ENCODE data around the gene NLRP14.

NLRP14 gene

DNA sequence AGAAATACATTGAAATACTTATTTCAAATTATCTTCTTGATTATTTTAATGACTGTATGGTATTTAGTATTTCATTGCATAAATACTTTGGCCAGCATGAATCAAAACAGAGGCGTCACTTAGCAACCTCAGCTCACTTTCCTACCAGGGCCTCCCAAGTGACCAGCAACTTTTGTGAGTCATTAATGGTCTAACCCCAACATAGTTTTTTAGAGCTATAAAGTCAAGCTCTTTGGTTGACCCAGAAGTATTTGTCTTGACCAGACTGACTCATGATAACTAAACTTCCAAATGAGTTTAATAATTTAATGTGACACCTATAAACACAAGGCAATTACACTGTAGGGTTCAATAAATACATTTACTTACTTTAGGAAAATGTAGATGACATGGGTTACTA, 40.6 kb downstream of the NLRP14 start:
- DNase-seq: no peak

DNA sequence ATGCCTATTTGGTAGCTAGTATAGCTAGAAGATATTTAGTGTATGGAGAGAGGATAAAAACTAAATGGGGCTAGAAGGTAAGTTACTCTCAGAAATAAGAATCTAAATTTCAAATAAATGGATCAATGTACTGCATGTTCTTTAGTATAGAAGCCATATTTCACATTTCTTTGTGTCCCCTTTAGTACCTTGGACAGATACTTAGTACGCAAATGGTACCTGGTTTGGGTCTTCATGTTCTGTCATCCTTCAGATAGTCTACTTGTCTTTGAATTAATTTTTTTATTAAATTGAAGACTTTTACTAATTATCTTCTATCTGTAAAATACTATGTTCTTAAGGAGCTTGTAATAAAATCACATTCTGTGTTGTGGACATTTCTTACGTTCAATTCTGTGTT, 42.3 kb downstream of the NLRP14 start:
- DNase-seq: no peak

DNA sequence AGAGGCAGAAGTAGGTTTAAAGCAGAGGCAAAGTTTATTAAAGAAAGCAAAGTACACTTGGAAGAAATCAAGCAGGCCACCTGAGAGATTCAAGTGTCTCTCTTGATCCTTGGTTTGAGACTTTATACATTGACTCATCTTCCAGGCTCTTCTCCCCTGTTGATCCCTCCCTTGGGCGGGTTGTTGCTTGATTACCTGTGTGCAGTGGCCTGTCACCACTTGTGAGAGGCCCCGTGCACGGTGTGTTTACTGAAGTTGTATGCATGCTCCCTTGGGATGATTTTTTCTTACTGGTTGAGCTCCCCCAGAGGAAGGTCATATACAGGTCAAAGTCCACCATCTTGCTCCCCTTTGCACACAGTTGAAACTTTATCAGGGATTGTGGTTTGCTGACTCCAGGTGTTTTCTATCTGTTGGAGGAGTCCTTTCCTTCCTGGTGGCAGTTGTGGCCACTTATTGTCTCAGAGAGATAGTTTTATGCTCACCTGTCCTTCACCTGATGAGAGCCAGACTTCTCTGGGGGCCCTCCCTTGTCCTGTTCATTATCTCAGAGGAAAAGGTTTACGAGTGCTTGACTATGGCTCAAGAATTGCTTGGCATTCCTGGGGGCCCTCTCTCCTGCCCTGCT, 52.2 kb downstream of the NLRP14 start:
- DNase-seq: no peak

DNA sequence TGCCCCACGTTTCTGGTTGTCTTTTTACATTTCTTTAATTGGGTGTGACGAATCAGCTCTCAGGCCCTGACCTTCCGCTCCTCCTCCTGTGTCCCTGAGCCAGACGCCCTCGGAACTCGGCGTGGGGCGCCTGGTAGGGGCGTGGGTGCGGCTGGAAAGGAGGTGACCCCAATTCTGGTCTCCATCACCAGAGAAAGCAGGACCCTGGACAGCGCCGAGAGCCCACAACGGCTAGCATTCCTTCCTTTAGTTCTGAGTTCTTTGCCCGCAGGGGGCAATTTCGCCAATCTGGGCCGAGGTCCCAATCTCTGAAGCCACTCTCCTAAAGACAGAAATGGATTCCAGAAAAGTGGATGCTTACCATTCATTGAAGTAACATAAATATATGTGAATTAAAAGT, 56.8 kb downstream of the NLRP14 start:
- DNase-seq: no peak

DNA sequence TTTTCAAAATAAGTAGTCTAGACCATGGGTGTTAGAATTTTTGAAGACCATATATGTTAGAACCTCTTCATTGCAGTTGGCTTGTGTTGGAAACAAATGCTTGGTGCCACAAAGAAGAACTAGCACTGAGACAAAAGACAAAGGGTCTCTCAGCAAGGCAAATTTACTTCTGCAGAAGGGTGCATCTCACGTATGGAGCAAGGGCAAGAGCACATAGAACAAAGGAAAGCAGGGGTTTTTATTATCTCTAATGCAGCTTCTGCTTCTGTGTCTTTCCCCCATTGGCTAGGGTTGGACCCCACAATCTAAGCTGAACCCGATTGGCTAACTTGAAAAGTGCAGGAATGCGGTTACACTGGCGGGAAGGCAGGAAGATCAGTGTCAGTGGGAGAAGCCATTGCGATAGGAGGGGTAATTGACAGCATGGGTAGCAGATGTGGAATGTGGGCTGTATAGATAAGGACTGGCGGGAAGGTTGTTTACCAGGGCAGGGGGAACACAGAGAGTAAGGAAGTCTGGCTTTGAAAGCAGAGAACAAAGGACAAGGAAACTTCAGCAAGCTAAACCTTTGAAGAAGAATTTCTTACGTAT, 59.4 kb downstream of the NLRP14 start:
- no peak for DNase-seq

DNA sequence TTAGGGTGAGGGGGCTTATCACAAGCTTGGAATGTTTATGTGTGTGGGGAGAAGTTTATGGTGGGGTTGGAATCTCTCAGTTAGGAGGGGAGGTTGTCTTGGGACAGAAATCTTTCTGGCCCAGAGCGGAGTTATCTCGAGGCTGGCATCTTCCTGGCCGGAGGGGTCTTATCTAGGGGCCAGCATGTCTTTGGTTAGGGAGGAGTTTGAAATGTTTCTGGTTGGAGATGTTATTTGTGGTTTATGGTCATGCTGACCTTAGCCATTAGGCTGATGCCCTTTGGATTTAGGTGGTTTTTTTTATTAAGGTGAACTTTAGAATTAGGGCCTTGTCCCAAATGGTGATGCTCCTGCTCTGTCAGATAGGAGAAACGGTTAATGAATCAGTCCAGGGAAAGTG, 60.6 kb downstream of the NLRP14 start:
- no peak for DNase-seq

DNA sequence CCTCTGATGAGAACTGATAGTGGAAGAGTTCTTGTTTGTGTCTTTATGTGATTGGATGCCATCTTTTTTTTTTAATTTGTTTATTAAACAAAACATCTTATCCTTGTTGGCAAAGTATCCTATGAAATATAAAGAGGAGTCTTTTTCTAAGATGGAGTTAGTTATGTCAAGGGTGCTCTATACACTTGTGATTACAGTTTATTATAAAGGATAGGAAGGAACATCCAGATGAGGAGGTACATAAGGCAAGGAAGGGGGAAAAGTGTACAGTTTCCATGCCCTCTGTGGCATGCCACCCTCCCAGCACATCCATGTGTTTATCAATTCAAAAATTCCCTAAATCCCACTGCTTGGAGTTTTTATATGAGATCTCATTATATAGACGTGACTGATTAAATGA, 61.2 kb downstream of the NLRP14 start:
- DNase-seq: no peak

DNA sequence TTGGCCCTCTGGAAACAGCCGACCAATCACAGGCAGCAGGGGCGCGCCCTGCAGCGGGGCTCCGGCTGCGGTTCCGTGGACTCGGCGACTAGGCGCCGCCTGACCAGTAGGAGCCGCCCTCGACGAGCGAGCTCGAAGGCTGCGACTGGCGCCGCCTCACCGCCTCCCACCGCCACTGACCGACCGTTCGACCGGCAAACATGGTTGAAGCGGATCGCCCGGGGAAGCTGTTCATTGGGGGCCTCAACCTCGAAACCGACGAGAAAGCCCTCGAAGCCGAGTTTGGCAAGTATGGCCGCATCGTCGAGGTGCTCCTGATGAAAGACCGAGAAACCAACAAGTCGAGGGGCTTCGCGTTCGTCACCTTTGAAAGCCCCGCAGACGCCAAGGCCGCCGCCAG, 68.6 kb downstream of the NLRP14 start, which contains the start of gene RBMXL2:
Gene RBMXL2 (plus strand): TSS at position 78 of the 400 bp plus-strand sequence. CDS start 123 bp downstream, at position 201.
- no peak for DNase-seq

DNA sequence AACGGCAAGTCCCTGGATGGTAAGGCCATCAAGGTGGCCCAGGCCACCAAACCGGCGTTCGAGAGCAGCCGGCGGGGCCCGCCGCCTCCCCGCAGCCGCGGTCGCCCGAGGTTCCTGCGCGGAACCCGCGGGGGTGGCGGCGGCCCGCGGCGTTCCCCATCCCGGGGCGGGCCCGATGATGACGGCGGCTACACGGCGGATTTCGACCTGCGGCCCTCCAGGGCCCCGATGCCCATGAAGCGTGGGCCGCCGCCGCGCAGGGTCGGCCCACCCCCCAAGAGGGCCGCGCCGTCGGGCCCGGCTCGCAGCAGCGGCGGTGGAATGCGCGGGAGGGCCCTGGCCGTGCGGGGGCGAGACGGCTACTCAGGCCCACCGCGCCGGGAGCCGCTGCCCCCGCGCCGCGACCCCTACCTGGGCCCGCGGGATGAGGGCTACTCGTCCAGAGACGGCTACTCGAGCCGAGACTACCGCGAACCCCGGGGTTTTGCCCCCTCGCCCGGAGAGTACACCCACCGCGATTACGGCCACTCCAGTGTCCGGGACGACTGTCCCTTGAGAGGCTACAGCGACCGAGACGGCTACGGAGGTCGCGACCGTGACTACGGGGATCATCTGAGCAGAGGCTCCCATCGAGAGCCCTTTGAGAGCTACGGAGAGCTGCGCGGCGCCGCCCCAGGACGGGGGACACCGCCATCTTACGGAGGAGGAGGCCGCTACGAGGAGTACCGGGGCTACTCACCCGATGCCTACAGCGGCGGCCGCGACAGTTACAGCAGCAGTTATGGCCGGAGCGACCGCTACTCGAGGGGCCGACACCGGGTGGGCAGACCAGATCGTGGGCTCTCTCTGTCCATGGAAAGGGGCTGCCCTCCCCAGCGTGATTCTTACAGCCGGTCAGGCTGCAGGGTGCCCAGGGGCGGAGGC, 69.3 kb downstream of the NLRP14 start:
- no peak for DNase-seq

DNA sequence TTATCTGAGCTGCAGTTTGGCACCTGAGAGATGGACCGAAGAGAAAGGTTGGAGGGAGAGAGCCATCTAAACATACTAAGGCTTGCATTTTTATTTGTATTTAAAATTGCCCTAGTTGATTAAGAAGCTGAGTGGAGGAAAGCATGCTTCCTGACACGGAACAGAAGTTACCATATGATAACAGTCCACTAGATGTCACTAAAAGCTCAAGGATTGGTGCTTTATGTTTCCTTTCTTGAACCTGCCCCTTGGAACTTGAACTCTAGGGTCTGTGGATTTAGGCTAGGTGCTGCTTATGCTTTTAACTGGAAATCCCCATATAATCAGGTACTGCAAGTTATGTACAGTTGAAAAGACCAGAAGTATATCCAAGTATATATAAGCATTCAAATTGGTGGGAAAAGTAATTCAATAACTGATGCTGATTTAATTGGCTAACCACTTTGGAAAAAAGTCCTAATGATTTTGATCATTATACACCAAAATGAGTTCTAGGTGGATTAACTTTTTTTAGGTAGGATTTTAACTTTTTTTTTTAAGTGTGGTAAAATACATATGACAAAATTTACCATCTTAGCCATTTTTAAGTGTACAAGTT, 78.1 kb downstream of the NLRP14 start:
- peak; percentile 22 for DNase-seq

DNA sequence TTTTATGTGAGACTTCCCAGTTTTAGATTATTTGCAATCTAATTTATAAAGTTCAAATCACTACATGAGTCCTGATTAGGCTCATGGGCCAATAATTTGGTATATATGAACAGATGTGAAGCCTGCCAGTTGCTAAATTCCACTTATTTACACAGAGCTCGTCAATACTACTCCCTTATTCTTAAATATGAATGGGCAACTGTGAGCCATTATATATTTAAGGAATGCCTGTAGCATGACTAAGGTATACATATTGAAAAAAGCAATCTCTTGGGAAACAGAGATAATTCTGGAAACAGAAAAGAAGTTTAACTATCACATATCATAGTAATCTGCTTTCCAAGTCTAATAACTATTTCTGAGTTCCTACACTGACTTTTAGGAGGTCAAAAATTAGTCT, 95.5 kb downstream of the NLRP14 start:
- DNase-seq: no peak

DNA sequence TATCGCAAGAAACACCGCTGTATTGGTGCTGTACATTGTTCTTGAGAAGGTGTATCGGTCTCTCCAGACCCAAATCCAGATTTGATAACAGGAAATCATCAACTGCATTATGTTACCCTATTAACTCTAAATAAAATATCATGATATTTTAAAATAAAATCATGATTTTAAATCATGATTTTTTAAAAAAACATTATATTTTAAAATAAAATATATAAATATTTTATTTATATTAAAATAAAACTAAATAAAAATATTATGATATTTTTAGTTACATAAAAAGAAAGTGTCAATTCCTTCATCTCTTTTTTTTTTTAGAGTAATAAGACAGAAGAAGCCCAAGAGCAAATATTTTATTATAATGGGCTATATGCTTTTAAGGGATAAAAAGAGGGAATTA, 96.1 kb downstream of the NLRP14 start:
- DNase-seq: no peak
